ENCODE results near the gene MSI2. TPM values are rescaled to one million over a fixed set of nuclear protein-coding genes. Genes with fewer than 3 reads are reported as not detected.

MSI2 gene
- total RNA-seq, 4 donors from 2014 or later, result 27.3 to 50.4 (median 36.8) TPM

- H3K4me3 ChIP-seq, result no peak overlapping the region
- 69 to 84% methylated on average over 2 of the region's 2 CpGs for WGBS, 2 donors (ENCODE audit: low coverage in 1 of 2)
- H3K27ac ChIP-seq, result peak overlapping the region; percentile 77 to 91 (median 90)
- H3K9me3 ChIP-seq, result no peaks in the 10 kb centered on the region
- H3K4me1 ChIP-seq, result peaks cover 0 to 55% (median 12%) of the 10 kb centered on the region in 3 donors
- H3K36me3 ChIP-seq, result no peaks in the 10 kb centered on the region
- no peaks in the 10 kb centered on the region for H3K27me3 ChIP-seq
- TF ChIP-seq CTCF (IDR thresholded peaks at IDR 0.05) (no peak), POLR2A (IDR thresholded peaks at IDR 0.05) (no peak), POLR2AphosphoS5 (IDR thresholded peaks at IDR 0.05) (no peak), EP300 (IDR thresholded peaks at IDR 0.05) (no peak)
- no peak for ATAC-seq
Observed at GRCh38 chr17:57662041-57662440, 405.7 kb downstream of the MSI2 start.

GRCh38 chr17:57662644-57663308 is 406.5 kb downstream of the MSI2 start:
- TF ChIP-seq EP300 (IDR thresholded peaks at IDR 0.05), result no peak
- TF ChIP-seq POLR2AphosphoS5 (IDR thresholded peaks at IDR 0.05), result peak; percentile 71
- peak in 2 of 4 experiments; percentile 6 to 43 for TF ChIP-seq CTCF (IDR thresholded peaks at IDR 0.05)
- Histone ChIP-seq H3K4me1 (peaks cover 0 to 63% (median 12%) of the 10 kb centered on the region in 3 donors), H3K36me3 (no peaks in the 10 kb centered on the region), H3K9me3 (no peaks in the 10 kb centered on the region), H3K27me3 (no peaks in the 10 kb centered on the region), H3K4me3 (peak overlapping the region; percentile 1 to 33), H3K27ac (peak overlapping the region; percentile 82 to 91 (median 90))
- ATAC-seq, result peak; percentile 99
- WGBS, 2 donors (ENCODE audit: low coverage in 1 of 2), result 5 to 10% methylated on average over 2 to 4 of the region's 21 CpGs

- TF ChIP-seq POLR2AphosphoS5 (IDR thresholded peaks at IDR 0.05) (peak; percentile 10), EP300 (IDR thresholded peaks at IDR 0.05) (no peak)
- Histone ChIP-seq H3K27ac (peak overlapping the region; percentile 82 to 91 (median 90)), H3K36me3 (no peaks in the 10 kb centered on the region), H3K4me1 (peaks cover 0 to 66% (median 12%) of the 10 kb centered on the region in 3 donors), H3K9me3 (no peaks in the 10 kb centered on the region), H3K27me3 (no peaks in the 10 kb centered on the region), H3K4me3 (peak overlapping the region in 1 of 2 donors; percentile 25)
- WGBS, 2 donors (ENCODE audit: low coverage in 1 of 2), result 4 to 58% methylated on average over 4 to 8 of the region's 14 CpGs
- no peak for ATAC-seq
Observed at GRCh38 chr17:57663326-57664070, 407.2 kb downstream of the MSI2 start.

- WGBS, 2 donors (ENCODE audit: low coverage in 1 of 2), result 83 to 92% methylated on average over 1 to 3 of the region's 5 CpGs
Observed at GRCh38 chr17:57665128-57665527, 408.8 kb downstream of the MSI2 start.

More at GRCh38 chr17:57665128-57665527, 408.8 kb downstream of the MSI2 start:
- H3K9me3 ChIP-seq, result no peaks in the 10 kb centered on the region
- no peaks in the 10 kb centered on the region for H3K36me3 ChIP-seq
- no peaks in the 10 kb centered on the region for H3K27me3 ChIP-seq
- ATAC-seq, result no peak
- no peak overlapping the region for H3K4me3 ChIP-seq
- H3K27ac ChIP-seq, result peak overlapping the region in 3 of 4 donors; percentile 50 to 90 (median 89)
- H3K4me1 ChIP-seq, result peaks cover 0 to 66% (median 12%) of the 10 kb centered on the region in 3 donors
- no peak for TF ChIP-seq POLR2AphosphoS5 (IDR thresholded peaks at IDR 0.05)
- no peak for TF ChIP-seq POLR2A (IDR thresholded peaks at IDR 0.05)
- no peak for TF ChIP-seq CTCF (IDR thresholded peaks at IDR 0.05)
- TF ChIP-seq EP300 (IDR thresholded peaks at IDR 0.05), result no peak

Data from gastroesophageal sphincter (tissue), 4 donors.